IMR-90 (cell line): ENCODE measurements around the gene ABHD15. TPM values are rescaled to one million over a fixed set of nuclear protein-coding genes. Genes with fewer than 3 reads are reported as not detected.

Experiments used
- ATAC-seq: fragments of 200-7000 bp; cut with Tn5 transposase; 2 replicates; pipeline ENCODE4 v1.9.1; 2020; ENCODE audit warnings: low read depth, mild to moderate bottlenecking, moderate library complexity
- BruUV-seq: library from RNA; stranded (reverse); fragments of 400-500 nt; replicated peaks from 2 replicates; lab custom pipeline; 2021; lab: Mats Ljungman, UMichigan
- CTCF ChIA-PET: fragments of 300-600 bp; formaldehyde crosslinking; extraction: SDS; loops from one replicate; lab custom pipeline; 2021; ENCODE audit warnings: antibody characterized with exemption; lab: Yijun Ruan, JAX
- POLR2A ChIA-PET: fragments of 300-600 bp; sonication (Branson Sonifier 250); formaldehyde crosslinking; loops from one replicate; lab custom pipeline; 2022; ENCODE audit warnings: antibody characterized with exemption; ENCODE audit not compliant: unreplicated experiment; lab: Charles Lee
- DNase-seq: peaks from one replicate; pipeline ENCODE4 v3.0.0; 2013
- H2AFZ ChIP-seq: replicated peaks from 2 replicates; pipeline ENCODE3; 2013; ENCODE audit warnings: low read length, mild to moderate bottlenecking; ENCODE audit not compliant: poor library complexity
- H2AK5ac ChIP-seq: 2 replicates; pipeline ENCODE4 v1.6.1; 2013; ENCODE audit warnings: low read depth, low read length, inconsistent platforms
- H2AK9ac ChIP-seq: replicated peaks from 2 replicates; pipeline ENCODE3; 2013; ENCODE audit warnings: mild to moderate bottlenecking, low read depth, low read length, moderate library complexity; ENCODE audit not compliant: poor library complexity
- H2BK120ac ChIP-seq: 2 replicates; pipeline ENCODE4 v1.6.1; 2013; ENCODE audit warnings: low read depth, low read length, inconsistent platforms
- H2BK15ac ChIP-seq: 3 replicates; pipeline ENCODE4 v1.6.1; 2013; ENCODE audit warnings: low read depth, low read length, inconsistent platforms
- H2BK20ac ChIP-seq: 2 replicates; pipeline ENCODE4 v1.6.1; 2013; ENCODE audit warnings: low read depth, mild to moderate bottlenecking, inconsistent platforms, low read length, moderate library complexity
- H2BK5ac ChIP-seq: 2 replicates; pipeline ENCODE4 v1.6.1; 2013; ENCODE audit warnings: mild to moderate bottlenecking, low read depth, low read length, inconsistent platforms; ENCODE audit not compliant: poor library complexity, severe bottlenecking
- H3K14ac ChIP-seq: replicated peaks from 2 replicates; pipeline ENCODE4 v1.6.1; 2013; ENCODE audit warnings: low read depth, low read length, inconsistent platforms
- H3K18ac ChIP-seq: 2 replicates; pipeline ENCODE4 v1.6.1; 2013; ENCODE audit warnings: low read depth, low read length, control low read depth
- H3K23ac ChIP-seq: 2 replicates; pipeline ENCODE4 v1.6.1; 2013; ENCODE audit warnings: low read depth, low read length, inconsistent platforms
- H3K27ac ChIP-seq: 2 replicates; pipeline ENCODE4 v1.5.1; 2013; ENCODE audit warnings: mild to moderate bottlenecking, control low read depth, low read length; ENCODE audit not compliant: insufficient read depth
- H3K27me3 ChIP-seq: 2 replicates; pipeline ENCODE4 v1.6.1; 2013; ENCODE audit warnings: low read length; ENCODE audit not compliant: control insufficient read depth, insufficient read depth
- H3K36me3 ChIP-seq: 2 replicates; pipeline ENCODE4 v1.6.1; 2013; ENCODE audit warnings: low read length, mixed read lengths; ENCODE audit not compliant: control insufficient read depth, insufficient read depth
- H3K4ac ChIP-seq: 2 replicates; pipeline ENCODE4 v1.6.1; 2013; ENCODE audit warnings: low read depth, low read length, inconsistent platforms
- H3K4me1 ChIP-seq: 2 replicates; pipeline ENCODE4 v1.6.1; 2013; ENCODE audit warnings: low read length, mixed read lengths; ENCODE audit not compliant: control insufficient read depth, insufficient read depth
- H3K4me2 ChIP-seq: 2 replicates; pipeline ENCODE4 v1.6.1; 2013; ENCODE audit warnings: low read depth, mild to moderate bottlenecking, control low read depth, low read length, moderate library complexity
- H3K4me3 ChIP-seq: 2 replicates; pipeline ENCODE4 v1.5.1; 2013; ENCODE audit warnings: low read depth, mild to moderate bottlenecking, control low read depth, low read length, moderate library complexity; ENCODE audit not compliant: insufficient read depth
- H3K56ac ChIP-seq: 2 replicates; pipeline ENCODE4 v1.6.1; 2013; ENCODE audit warnings: low read length, inconsistent platforms; ENCODE audit not compliant: insufficient read depth; ENCODE audit errors: extremely low read depth
- H3K79me1 ChIP-seq, 2 experiments: 2 replicates each; pipeline ENCODE4 v1.6.1; 2013; ENCODE audit warnings: low read length in 2 of 2, inconsistent platforms in 1 of 2, low read depth in 1 of 2
- H3K9ac ChIP-seq: 2 replicates; pipeline ENCODE4 v1.6.1; 2013; ENCODE audit warnings: low read depth, low read length, control low read depth
- H3K9me1 ChIP-seq: 2 replicates; pipeline ENCODE4 v1.6.1; 2013; ENCODE audit warnings: low read length, inconsistent platforms; ENCODE audit not compliant: insufficient read depth
- H3K9me3 ChIP-seq: 2 replicates; pipeline ENCODE4 v1.6.1; 2013; ENCODE audit warnings: low read length; ENCODE audit not compliant: control insufficient read depth, insufficient read depth
- H4K20me1 ChIP-seq: 2 replicates; pipeline ENCODE4 v1.6.1; 2013; ENCODE audit warnings: low read length, inconsistent platforms; ENCODE audit not compliant: insufficient read depth
- H4K5ac ChIP-seq: 2 replicates; pipeline ENCODE4 v1.6.1; 2013; ENCODE audit warnings: mild to moderate bottlenecking, low read depth, low read length, control low read depth
- H4K8ac ChIP-seq, 2 experiments: 2 replicates each; pipeline ENCODE4 v1.6.1; 2013; ENCODE audit warnings: low read depth in 2 of 2, low read length in 2 of 2, control low read depth in 1 of 2, inconsistent platforms in 1 of 2
- H4K91ac ChIP-seq: 2 replicates; pipeline ENCODE4 v1.6.1; 2013; ENCODE audit warnings: low read depth, low read length, inconsistent platforms; ENCODE audit not compliant: insufficient read depth
- BHLHE40 ChIP-seq: fragments of 150-350 bp; IDR thresholded peaks from 2 replicates; pipeline ENCODE4 v1.6.1; 2016; ENCODE audit warnings: mild to moderate bottlenecking, low read depth, low read length
- CHD1 ChIP-seq: IDR thresholded peaks from 2 replicates; pipeline ENCODE4 v1.6.1; 2012; ENCODE audit warnings: low read depth, low read length, improper control_type of control experiment
- MAFK ChIP-seq: IDR thresholded peaks from 2 replicates; pipeline ENCODE4 v1.6.1; 2012; ENCODE audit warnings: low read depth, low read length, improper control_type of control experiment
- MAZ ChIP-seq: IDR thresholded peaks from 2 replicates; pipeline ENCODE4 v1.6.1; 2012; ENCODE audit warnings: low read depth, mild to moderate bottlenecking, low read length, improper control_type of control experiment, moderate library complexity, borderline replicate concordance
- MXI1 ChIP-seq: IDR thresholded peaks from 2 replicates; pipeline ENCODE4 v1.6.1; 2012; ENCODE audit warnings: low read depth, mild to moderate bottlenecking, low read length, moderate library complexity, borderline replicate concordance
- RAD21 ChIP-seq: IDR thresholded peaks from 2 replicates; pipeline ENCODE4 v1.6.1; 2012; ENCODE audit warnings: low read length, improper control_type of control experiment
- RCOR1 ChIP-seq: IDR thresholded peaks from 2 replicates; pipeline ENCODE4 v1.6.1; 2012; ENCODE audit warnings: mild to moderate bottlenecking, low read length, improper control_type of control experiment; ENCODE audit not compliant: insufficient replicate concordance
- SMC3 ChIP-seq: fragments of 150-350 bp; IDR thresholded peaks from 2 replicates; pipeline ENCODE4 v1.6.1; 2016; ENCODE audit warnings: low read depth, mild to moderate bottlenecking, antibody characterized with exemption, low read length, moderate library complexity
- WGBS, 2 experiments: methylation state at CpG; one replicate each; pipeline versions ENCODE4 v1.1.5 to v1.1.7; 2013; ENCODE audit warnings: missing lambda C conversion rate in 2 of 2; ENCODE audit not compliant: insufficient read length in 1 of 2; ENCODE audit errors: extremely low coverage in 2 of 2; 5-methylcytosine and 5-hydroxymethylcytosine counted together
- dilution Hi-C: fragments of 300-500 bp; cut with HindIII; formaldehyde crosslinking; loops from one replicate; pipeline ENCODE4 v1.14.3; 2018; ENCODE audit warnings: low sequenced_read_pairs; ENCODE audit not compliant: unreplicated experiment
- in situ Hi-C: fragments of 300-500 bp; cut with MboI; formaldehyde crosslinking; loops from 3 replicates; pipeline ENCODE4 v1.14.3; 2019; ENCODE audit warnings: low sequenced_read_pairs, inconsistent platforms, mixed read lengths
- intact Hi-C: fragments of 100-400 bp; cut with micrococcal nuclease; formaldehyde crosslinking; loops from 2 replicates; pipeline ENCODE4 v1.10.0; 2022
- polyA plus RNA-seq, 3 experiments: library from polyadenylated mRNA; depleted of rRNA; stranded (reverse); fragments of >200 nt; gene quantifications; 2 replicates each; pipeline ENCODE4 v1.2.3, GENCODE V29; 2012; ENCODE audit warnings: low replicate concordance in 1 of 3
- total RNA-seq: library from RNA; depleted of rRNA; stranded (reverse); fragments of >200 nt; gene quantifications from 2 replicates; pipeline ENCODE4 v1.2.3, GENCODE V29; 2012
- TF ChIP-seq, protein P1 (sequence below): fragments of 150-350 bp; IDR thresholded peaks from 2 replicates; pipeline ENCODE4 v1.6.1; 2017; ENCODE audit warnings: mild to moderate bottlenecking, antibody characterized with exemption, low read length, low read depth
- TF ChIP-seq, protein P2 (sequence below): conservative IDR thresholded peaks from 2 replicates; pipeline ENCODE4 v1.5.1; 2012; ENCODE audit warnings: mild to moderate bottlenecking, low read depth, low read length, improper control_type of control experiment
- TF ChIP-seq, protein P3 (sequence below): fragments of 150-350 bp; IDR thresholded peaks from 2 replicates; pipeline ENCODE4 v1.6.1; 2016; ENCODE audit warnings: low read depth, mild to moderate bottlenecking, low read length, moderate library complexity, borderline replicate concordance

Gene ABHD15
- total and polyA plus RNA-seq, 2 of the 4 experiments (the other 2 are of a cell fraction): 3.2 to 4.6 TPM

DNA sequence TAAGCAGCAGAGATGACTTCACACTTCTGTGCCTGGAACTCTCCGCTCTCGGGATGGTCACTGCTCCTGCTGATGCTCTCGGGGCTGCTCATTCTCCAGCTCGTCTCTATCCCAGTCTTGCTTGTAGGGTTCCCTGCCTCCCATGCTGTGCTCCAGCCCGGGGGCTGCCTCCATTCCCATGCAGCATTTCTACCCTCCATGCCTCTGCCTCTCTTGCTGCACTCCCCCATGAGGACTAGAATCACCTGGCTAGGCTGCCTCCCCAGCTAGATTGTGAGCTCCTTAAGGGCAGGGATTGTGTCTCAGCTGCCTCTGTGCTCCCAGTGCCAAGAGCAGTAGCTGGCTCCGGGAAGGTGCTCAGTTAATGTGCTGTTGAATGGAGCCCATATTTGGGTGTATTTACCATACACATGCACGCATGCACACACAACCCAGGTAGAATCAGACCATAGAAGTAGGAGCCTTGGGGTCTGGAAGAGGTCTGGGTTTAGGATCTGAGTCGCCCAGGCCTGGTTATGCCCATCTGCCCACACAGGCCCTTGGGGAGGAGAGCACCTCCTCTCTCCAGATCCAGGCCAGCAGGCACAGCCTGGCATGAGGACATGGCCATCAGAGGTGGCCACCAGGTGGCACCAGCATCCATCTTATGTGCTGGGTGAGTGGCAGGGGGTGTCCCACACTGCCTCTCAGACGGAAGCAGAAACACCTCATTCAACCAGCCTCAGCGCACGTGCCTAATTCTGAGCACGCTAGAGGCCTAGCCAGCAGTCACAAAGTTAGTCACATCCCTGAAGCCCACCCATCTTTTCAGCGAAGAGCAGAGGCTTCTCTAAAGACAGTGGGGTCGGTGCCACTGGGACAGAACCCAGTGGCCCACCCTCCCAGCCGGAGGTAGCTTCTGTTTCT is 13.3 kb upstream of the ABHD15 start:
- ChIA-PET CTCF (interaction anchor here (1.1 kb wide), 1 partner anchor 12 kb away, joined by 3 read pairs; no protein-coding TSS in a partner anchor), POLR2A (no interaction called here)
- Histone ChIP-seq H3K23ac (no peak overlapping the region), H3K79me1 (peaks cover 18 to 60% of the 10 kb centered on the region in 2 experiments), H3K36me3 (peaks cover 64% of the 10 kb centered on the region), H3K18ac (no peak overlapping the region), H2BK15ac (no peak overlapping the region), H4K8ac (no peak overlapping the region), H4K20me1 (peaks cover 30% of the 10 kb centered on the region), H3K4ac (no peak overlapping the region), H2BK20ac (no peak overlapping the region), H4K91ac (no peak overlapping the region), H3K9me3 (no peaks in the 10 kb centered on the region), H3K56ac (no peak overlapping the region), H2AFZ (peak overlapping the region; percentile 75), H3K4me1 (peaks cover 9% of the 10 kb centered on the region; the same call in 1 of the 2 replicates), H3K9me1 (peaks cover 9% of the 10 kb centered on the region), H3K14ac (no peak overlapping the region), H3K4me2 (no peak overlapping the region), H3K27me3 (no peaks in the 10 kb centered on the region), H4K5ac (no peak overlapping the region), H3K4me3 (no peak overlapping the region), H3K9ac (no peak overlapping the region), H2AK5ac (0 out of 2 replicates have a peak overlapping the region, but pooled peaks have one; percentile 47), H2AK9ac (peak overlapping the region; percentile 90), H2BK5ac (no peak overlapping the region), H3K27ac (no peak overlapping the region), H2BK120ac (no peak overlapping the region)
- intact Hi-C loops (loop anchor here (1.0 kb wide), 2 partner anchors 9 to 199 kb away; partner anchors contain the start of gene GIT1), in situ Hi-C loops (no loop called here), dilution Hi-C loops (no loop called here)
- peak; percentile 87 for ATAC-seq
- no TSS peak for BruUV-seq
- TF ChIP-seq, protein P1, sequence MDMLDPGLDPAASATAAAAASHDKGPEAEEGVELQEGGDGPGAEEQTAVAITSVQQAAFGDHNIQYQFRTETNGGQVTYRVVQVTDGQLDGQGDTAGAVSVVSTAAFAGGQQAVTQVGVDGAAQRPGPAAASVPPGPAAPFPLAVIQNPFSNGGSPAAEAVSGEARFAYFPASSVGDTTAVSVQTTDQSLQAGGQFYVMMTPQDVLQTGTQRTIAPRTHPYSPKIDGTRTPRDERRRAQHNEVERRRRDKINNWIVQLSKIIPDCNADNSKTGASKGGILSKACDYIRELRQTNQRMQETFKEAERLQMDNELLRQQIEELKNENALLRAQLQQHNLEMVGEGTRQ: peak; percentile 72
- TF ChIP-seq CHD1 (no peak), SMC3 (peak; percentile 92), BHLHE40 (peak; percentile 92), MAZ (no peak), MXI1 (peak; percentile 67), MAFK (no peak), RAD21 (peak; percentile 92), RCOR1 (no peak)
- TF ChIP-seq, protein P2, sequence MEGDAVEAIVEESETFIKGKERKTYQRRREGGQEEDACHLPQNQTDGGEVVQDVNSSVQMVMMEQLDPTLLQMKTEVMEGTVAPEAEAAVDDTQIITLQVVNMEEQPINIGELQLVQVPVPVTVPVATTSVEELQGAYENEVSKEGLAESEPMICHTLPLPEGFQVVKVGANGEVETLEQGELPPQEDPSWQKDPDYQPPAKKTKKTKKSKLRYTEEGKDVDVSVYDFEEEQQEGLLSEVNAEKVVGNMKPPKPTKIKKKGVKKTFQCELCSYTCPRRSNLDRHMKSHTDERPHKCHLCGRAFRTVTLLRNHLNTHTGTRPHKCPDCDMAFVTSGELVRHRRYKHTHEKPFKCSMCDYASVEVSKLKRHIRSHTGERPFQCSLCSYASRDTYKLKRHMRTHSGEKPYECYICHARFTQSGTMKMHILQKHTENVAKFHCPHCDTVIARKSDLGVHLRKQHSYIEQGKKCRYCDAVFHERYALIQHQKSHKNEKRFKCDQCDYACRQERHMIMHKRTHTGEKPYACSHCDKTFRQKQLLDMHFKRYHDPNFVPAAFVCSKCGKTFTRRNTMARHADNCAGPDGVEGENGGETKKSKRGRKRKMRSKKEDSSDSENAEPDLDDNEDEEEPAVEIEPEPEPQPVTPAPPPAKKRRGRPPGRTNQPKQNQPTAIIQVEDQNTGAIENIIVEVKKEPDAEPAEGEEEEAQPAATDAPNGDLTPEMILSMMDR: peak; percentile 91
- TF ChIP-seq, protein P3, sequence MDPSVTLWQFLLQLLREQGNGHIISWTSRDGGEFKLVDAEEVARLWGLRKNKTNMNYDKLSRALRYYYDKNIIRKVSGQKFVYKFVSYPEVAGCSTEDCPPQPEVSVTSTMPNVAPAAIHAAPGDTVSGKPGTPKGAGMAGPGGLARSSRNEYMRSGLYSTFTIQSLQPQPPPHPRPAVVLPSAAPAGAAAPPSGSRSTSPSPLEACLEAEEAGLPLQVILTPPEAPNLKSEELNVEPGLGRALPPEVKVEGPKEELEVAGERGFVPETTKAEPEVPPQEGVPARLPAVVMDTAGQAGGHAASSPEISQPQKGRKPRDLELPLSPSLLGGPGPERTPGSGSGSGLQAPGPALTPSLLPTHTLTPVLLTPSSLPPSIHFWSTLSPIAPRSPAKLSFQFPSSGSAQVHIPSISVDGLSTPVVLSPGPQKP: no peak
- WGBS, 2 experiments: 100% methylated on average over 1 of the region's 15 CpGs; no CpG with 5 or more reads in 1 of the 2 experiments
- DNase-seq: peak; percentile 75
